ENCODE measurements around the gene IFI44.

The IFI44 gene

DNA sequence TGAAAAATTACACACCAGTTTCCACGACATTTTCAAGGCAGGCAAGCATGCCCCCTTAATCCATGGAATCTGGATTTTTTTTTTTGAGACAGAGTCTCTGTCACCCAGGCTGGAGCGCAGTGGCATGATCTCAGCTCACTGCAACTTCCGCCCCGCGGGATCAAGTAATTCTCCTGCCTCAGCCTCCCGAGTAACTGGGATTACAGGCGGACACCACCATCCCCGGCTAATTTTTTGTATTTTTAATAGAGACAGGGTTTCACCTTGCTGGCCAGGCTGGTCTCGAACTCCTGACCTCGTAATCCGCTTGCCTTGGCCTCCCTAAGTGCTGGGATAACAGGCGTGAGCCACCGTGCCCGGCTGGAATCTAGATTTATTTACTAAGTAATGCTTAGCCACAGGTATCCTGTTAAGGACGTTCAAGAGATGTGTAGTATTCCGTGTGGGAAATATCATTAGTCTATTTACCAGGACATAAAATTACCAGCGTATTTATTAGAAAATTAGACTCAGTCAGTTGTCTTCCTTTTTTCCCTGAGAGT lies 2.5 kb downstream of the IFI44 start:
- DNase-seq (ENCODE audit: low read depth), result no peak

DNA sequence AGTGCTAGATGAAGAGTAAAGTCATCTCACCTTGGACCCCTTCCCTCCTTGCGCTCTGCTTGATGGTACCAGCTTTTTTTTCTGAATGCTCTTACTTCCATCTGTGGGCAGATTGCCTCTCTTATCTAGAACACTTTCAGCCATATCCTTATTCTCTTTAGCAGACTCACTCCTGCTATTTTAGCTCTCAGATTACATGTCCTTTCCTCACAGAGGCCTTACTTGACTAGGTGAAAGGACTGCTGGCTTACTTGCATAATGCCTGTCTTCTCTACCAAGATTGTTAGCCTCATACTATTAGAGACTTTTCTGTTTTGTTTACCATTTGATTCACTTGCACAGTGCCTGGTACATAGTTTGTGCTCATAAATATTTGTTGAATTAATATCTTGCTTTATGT lies 9.3 kb downstream of the IFI44 start:
- peak; percentile 31 for DNase-seq (ENCODE audit: low read depth)

DNA sequence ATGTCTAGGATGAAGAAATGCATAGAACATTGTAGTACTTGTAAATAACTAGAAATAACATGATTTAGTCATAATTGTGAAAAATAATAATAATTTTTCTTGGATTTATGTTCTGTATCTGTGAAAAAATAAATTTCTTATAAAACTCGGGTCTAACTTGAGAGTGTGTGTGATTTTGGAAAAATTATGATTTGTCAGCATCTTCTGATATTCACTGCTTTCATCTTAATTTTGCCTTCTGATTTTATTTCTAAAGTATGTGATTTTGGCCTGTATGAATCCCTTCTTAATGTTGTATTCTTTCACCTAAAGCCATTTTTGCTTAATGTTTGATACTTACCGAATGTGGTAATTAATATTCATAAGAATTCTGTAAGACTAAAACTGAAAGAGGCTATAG lies 14.3 kb downstream of the IFI44 start:
- DNase-seq (ENCODE audit: low read depth), result no peak

DNA sequence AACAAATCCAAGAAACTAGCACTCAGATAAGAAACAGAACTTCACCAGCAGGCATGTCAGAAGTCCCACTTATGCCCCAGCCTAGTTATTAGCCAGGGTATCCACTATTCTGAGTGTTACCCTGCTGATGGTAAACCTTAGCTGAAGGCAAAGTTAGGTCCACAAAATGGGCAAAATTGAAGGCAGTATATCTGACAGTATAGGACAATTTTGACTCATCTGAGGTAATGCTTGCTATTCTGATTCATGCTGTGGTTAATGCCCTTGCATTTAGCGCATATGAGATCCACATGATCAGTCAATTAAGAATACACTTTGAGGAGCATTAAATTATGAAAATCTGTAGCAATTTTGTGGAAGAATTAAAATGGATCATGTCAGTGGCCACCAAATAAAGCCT lies 15.1 kb downstream of the IFI44 start:
- no peak for DNase-seq (ENCODE audit: low read depth)

DNA sequence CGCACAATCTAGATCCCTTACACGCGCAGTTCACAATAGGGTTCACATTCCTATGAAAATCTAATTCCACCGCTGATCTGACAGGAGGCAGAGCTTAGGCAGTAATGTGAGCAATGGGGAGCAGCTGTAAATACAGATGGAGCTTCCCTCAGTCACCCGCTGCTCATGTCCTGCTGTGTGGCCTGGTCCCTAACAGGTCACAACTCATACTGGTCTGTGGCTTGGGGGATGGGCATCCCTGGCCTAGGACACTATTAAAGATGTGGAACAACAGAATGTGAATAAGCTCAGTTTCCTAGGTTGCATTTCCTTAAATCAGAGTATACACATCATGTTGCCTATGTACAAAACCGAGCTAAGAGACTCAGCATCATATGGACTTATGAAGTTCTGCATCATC lies 16.2 kb downstream of the IFI44 start:
- no peak for DNase-seq (ENCODE audit: low read depth)

DNA sequence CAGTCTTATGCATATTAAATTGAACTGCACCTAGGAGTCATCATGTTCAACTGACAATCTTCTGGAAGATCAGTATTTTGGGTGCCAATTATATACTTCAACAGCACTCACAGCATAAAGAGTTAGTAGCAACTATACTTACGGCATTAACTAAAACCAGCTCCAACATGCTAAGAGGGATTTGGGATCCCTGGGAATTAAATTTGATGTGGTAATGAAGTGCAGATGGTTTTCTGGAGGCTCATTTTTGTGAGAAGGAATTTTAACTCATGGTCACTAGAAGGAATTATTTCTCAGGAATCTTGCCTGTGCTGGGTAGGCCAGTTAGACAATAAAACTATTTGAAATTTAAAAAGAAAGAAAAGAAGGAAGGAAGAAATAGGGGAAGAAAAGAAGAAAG lies 18.3 kb downstream of the IFI44 start:
- no peak for DNase-seq (ENCODE audit: low read depth)

DNA sequence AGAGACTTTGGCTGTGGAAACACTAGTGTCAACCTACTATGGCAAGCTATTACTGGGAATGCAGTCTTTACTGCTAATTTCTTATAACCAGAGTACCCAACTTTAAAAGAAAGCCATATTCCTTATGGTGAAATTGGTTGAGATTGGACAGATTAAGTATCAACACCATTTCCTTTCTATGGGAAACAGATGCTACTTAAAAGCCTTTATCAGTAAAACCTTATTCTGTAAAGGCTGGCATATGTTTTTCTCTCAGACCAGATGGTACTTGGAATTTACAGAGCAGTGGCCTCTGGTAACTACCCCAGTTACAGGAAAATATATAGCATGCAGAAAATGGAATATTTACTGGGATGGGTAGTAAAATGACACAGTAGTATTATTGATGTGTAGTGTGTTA lies 18.8 kb downstream of the IFI44 start:
- DNase-seq (ENCODE audit: low read depth), result no peak

DNA sequence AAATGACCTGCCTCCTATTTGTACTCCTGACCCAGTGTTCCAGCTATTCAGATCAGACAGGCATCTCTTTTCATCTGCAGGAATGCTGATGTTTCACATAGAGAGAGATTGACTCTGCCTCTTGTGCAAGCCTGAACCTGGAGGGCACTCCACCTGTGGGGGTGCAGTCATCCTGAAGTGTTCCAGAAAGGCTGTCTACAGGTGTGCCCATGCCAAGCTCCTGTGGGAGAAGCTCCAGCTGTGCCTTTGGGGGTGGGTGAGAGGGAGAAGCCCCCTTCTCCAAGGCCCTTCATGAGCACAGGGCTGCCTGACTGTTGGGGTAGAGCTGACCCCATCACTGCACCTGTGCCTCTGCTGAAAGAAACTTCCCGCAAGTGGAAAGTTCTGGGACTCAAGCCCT lies 22.8 kb downstream of the IFI44 start:
- no peak for DNase-seq (ENCODE audit: low read depth)

DNA sequence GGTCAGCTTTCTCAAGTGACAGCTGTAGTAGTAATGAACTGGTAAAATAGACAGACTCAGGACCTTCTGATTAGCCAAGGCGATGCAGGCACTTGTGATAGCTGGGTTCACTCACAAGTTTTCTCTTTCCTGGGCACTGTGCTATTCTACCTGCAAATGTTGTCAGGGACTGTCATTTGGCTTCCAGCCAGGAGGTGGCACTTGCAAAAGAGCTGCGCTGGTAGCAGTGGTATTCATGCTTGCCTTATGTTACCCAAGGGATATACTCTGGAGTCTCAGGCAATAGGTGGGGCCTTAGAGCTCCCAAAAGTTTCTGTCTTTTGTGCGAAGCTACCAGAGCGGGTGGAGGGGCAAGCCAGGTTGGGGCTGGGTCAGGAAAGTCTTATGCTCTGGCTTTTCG lies 23.5 kb downstream of the IFI44 start:
- DNase-seq (ENCODE audit: low read depth), result no peak

DNA sequence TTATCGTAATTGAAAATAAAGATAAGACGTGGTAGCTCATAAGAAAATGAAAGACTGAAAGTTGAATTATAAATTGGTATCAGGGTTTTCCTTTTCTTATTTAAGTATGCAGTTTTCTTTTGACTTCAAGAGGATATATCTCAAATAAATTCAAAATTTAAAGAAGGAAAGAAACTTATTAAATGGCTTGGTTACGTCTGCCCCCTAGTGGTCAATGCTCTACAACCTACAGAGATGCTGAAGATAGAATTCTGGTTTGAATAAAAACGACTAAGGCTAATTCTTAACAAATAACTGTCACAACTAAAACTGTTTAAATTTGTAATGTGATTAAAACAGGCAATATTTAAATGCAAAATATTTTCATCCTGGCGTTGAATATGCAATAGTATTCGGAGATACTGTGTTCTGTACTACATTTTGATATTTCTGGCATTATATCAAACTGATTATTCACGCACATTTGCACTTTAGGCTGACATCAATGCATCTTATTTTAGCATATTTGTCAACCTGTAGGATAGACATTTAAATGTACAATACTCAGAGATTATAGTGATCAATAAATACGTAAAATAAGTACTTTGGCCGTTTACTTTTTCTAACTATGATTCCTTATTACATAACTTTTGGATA lies 26.8 kb downstream of the IFI44 start:
- DNase-seq (ENCODE audit: low read depth), result peak; percentile 66

DNA sequence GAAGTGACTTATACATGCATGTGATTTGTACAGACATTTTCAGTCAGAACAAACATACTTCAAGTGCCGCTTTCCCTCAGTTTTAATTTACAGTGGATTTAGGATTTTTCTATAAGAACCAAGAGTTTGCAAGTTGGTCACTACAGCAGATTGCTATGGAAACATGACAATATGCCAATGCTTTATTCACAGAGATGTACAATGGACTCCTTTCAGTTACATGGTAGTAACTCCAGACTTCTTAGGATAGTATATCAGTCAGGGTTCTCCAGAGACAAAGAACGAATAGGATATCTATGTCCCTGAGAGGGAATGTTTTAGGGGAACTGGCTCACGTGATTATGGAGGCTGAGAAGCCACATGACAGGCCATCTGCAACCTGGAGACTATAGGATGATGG lies 27.4 kb downstream of the IFI44 start:
- DNase-seq (ENCODE audit: low read depth), result no peak

DNA sequence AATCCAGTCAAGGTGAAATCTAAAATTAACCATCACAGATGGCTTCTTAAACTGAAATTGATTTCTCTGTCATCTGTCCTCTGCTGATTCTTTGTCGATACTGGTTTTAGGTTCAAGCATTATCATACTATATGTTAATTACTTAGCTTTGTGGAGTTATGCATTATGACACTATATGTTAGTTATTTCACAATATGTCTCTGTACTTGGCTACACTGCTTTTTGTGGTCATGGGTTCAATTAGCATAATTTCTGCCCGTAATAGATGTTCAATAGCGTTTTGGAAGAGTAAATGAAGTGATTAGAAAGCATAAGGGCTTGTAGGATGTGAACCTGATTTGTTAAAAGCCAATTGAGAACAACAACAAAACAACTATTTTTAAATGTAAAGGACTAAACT lies 28.2 kb downstream of the IFI44 start:
- no peak for DNase-seq (ENCODE audit: low read depth)

DNA sequence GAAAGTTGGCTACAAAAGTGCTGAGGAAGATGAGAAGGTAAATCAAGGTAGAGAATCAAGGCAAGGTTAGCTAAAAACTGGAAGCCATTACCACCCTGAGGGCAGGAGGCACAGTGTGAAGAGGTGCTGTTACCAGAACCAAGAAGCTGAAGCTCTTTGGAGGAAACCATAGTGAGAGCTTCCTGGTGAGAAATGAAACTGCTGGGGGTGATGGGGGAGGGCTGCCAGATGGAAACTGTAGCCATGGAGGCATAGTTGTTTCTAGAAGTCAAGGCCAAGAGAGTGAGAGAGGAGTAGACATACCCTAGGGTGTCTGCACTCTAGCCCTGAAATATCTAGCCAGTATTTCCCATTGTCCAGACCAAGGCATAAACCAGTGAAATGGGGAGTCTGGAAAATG lies 28.7 kb downstream of the IFI44 start:
- no peak for DNase-seq (ENCODE audit: low read depth)

DNA sequence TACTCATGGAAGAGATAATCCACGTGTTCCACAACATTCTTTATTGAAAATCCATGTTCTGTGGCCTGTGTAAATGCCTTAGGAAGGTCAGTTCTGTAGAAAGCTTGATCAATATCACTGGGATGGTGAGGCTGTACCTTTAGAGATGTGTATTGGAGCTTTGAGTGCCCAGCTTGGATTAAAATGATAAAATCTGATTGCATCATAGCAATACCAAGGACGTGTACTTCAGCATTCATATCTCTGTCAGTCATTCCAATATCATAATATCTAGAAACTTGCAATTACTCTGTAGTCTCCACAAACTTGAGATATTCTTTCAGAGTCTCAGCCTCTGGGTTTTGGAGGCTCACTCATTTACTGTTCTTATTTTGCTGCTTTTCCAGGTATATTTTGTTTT lies 31.6 kb downstream of the IFI44 start:
- DNase-seq (ENCODE audit: low read depth), result no peak

DNA sequence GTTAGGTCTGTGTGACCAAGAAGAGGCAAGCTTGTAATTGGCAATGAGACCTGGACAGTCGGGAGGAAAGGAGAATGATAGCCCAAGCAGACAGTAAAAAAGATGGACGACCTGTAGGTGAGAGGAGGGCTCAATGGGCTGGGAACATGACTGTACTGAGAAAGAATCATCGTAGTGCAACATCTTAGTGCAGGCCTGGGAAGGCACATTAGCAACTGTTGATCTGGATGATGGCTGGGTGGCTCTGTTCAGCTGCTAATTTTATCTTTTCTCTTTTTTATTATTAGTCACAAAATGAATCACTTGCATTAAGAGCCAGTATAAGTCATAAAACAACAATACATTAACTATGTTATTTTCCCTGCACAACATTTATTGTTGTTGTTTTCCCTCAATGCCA lies 32.9 kb downstream of the IFI44 start:
- DNase-seq (ENCODE audit: low read depth), result no peak

DNA sequence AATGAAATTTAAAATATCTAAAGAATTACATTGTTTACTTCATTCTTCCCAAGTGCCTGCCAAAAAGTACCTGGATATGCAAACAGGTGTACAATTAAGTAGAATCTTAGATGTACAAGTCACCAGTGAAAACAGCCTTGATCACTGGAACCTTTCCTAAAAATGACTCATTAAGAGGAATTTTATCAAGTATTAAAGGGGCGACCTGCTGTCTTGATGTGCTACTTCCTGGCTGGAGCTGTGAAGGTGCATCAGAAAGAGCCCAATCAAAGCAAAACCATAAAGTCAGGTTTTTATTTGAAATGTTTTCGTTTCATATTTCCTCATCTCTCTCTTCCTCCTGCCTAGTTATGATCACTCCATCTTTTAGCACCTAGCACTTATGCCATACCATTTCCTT lies 33.4 kb downstream of the IFI44 start:
- DNase-seq (ENCODE audit: low read depth), result no peak

DNA sequence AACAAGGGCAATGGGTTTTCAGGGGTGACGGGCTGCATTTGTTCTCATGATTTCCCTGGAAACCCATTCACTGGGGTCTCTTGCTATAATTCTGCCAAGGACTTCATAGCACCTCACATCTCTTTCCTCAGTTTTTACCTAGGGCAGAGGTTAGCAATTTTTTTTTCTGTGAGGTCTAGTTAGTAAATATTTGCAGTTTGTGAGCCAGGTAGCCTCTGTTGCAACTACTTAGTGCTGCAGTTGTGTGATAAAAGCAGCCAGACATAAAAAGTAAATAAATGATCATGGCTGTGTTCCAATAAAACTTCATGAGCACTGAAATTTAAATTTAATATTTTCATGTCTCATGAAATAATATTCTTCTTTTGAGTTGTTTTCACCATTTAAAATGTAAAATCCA lies 37.7 kb downstream of the IFI44 start:
- DNase-seq (ENCODE audit: low read depth), result no peak

DNA sequence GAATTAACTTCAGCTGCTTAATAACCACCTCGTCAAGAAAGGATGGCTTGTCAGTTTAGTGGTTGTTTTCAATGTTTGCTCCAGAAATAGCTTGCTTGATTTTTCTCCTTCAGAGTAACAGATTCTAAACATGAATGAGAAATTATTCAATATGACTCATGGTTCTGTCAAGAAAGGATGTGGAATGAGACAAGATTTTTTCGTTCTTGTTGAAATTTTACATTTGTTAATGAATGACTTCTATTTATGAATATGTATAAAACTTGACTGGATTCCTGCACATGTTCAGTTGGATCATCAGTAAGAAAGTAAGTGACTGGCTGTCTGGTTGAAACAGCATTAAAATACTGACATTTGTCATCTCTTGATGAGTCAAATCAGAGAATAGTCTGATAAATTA lies 38.3 kb downstream of the IFI44 start:
- DNase-seq (ENCODE audit: low read depth), result peak; percentile 21

DNA sequence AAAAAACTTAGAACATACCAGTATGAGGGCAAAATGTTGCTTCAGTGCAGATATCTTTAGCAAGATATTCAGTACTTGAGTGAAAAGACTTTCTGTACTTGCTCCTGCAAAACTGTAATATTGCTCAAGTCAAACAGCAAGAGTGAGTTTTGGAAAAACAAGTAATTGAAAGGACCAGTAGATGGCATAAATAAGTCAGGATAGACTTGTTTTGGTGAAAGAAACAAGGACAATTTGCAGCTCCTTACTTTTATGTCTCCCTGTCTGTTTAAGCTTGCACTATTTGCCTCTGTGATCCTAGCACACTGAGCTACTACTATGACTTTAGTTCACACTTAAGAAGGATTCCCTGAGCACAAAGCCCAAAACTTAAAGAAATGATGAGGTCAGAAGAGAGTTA lies 39.1 kb downstream of the IFI44 start:
- DNase-seq (ENCODE audit: low read depth), result peak; percentile 74

DNA sequence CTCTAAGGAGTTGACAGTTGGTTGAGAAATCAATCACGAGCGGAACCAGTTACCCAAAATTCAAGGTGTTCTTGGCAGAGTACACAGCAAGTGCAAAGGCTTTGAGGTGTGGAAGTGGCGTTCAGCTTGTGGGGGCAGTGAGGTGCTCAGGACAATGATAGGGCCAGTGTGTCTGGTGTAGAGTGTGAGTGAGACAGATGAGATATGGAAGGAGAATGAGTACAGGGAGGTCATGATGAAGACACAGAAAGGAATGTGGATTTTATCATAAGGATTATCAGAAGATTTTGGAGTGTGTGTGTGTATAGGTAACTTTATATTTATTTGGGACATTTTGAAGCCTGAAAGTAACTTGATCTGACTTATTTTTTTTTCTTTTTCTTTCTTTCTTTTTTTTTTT lies 40.9 kb downstream of the IFI44 start:
- peak; percentile 47 for DNase-seq (ENCODE audit: low read depth)

DNA sequence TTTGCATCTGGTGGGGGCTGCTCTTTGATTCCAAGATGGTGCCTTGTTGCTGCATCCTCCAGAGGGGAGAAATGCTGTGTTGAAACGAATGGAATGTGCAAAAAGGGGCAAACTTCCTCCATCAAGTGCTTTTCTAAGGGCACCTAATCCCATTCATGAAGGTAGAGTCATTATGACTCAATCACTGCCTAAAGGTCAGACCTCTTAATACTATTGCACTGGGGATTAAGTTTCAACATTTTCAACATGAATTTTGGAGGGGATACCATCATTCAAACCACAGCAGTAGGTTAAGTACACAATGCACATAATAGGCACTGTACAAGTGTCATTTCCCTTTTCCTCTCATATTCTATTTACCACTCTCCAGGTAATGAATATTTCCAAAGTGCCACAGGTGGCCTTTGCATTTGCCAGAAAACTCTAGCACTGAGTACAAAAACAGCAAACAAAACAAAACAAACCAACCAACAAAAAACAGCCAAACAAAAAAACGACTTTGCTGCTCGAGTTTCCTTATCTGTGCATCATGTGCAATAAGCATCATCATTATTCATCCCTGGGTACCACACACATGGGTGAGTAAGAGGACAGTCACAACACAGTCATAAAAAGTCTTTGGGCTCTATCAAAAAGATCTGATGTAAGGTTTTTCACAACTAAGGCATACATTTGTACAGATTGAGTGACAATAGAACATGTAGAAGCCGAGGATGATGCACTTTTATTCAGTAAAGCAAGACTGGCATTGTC lies 42.5 kb downstream of the IFI44 start:
- DNase-seq (ENCODE audit: low read depth), result peak; percentile 37

DNA sequence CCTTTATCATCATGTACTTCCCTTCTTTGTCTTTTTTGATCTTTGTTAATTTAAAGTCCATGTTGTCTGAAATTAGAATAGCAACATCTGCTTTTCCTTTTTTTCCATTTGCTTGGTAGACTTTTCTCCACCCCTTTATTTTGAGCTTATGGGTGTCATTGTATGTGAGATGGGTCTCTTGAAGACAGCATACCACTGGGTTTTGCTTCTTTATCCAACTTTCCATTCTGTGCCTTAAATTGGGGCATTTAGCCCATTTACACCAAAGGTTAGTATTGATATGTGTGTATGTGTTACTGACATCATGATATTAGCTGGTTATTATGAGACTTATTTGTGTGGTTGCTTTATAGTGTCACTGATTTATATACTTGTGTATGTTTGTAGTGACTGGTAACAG lies 50.2 kb downstream of the IFI44 start:
- DNase-seq (ENCODE audit: low read depth), result no peak

DNA sequence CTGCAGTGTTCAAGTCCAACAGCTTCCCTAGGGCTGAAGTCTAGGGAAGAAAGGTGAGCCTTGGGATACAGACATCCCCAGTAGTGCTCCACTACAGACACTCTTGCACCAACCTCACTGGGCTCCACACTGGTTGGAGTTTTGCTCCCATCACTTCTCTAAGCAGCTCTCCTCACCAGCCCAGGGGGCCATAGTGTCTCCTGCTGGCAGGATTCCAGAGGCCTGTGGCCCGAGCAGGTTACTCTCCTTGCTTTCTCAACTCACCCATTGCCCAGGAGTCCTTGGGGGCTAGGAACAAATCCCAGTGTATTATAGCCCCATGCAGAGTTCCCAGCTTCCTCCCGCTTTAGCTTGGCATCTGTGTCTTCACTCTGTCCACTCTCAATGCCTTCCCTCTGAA lies 52.8 kb downstream of the IFI44 start:
- no peak for DNase-seq (ENCODE audit: low read depth)

DNA sequence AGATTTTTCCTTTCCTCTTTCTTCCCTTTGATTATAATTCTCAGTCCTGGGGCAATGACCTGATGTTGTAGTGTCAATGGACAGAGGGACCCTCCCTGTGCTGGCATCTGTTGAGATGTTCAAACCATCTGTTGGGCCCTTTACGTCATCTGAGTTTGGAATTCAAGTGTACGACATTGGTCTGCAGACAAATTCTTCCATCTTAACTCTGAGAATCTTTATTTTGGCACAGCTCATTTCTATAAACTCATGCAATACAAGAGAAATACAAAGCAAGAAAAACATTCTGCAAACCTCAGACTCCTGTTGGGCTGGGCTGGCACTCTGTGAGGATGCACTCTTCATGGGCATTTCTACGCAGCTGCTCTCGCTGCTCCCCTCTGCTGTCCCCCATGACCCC lies 54.2 kb downstream of the IFI44 start:
- no peak for DNase-seq (ENCODE audit: low read depth)

All from amniotic epithelial cell (primary cell).